ENCODE measurements around the gene TH.

The TH gene

DNA sequence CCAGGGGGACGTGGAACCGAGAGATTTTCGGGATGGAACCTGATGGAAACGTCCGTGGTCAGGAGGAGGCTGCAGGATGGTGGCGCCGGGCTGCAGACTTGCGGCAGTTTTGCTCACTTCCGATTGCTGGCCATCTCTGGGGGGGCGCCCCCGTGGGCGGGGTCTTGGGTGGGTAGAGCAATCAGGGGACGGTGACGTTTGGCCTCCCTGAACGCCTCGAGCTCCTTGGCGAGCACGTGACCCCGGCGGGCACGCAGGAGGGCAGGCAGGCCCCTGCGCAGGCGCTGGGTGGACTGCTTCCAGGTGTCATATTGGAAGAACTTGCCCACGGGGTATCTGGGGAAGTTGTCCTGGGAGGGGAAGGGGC is 38.8 kb downstream of the TH start:
- peaks cover 96% of the 10 kb centered on the region for H3K27me3 ChIP-seq (replicated peaks; ENCODE audit: insufficient read depth, low read length)

GRCh38 chr11:2132246-2132645 is 39.4 kb downstream of the TH start:
- Histone ChIP-seq H2AFZ (ENCODE audit: low read length) (no peak overlapping the region), H3F3A (ENCODE audit: insufficient read depth, low read length) (no peaks in the 10 kb centered on the region), H3K4me2 (ENCODE audit: low read depth, low read length) (no peak overlapping the region), H3K4me3 (ENCODE audit: low read length) (no peak overlapping the region), H4K20me1 (ENCODE audit: insufficient read depth, low read length) (no peaks in the 10 kb centered on the region), H3K79me2 (ENCODE audit: low read length) (no peaks in the 10 kb centered on the region), H3K4me1 (ENCODE audit: low read length) (no peaks in the 10 kb centered on the region), H3K9me3 (replicated peaks; ENCODE audit: insufficient read depth, low read length) (no peaks in the 10 kb centered on the region), H3K36me3 (replicated peaks; ENCODE audit: insufficient read depth, low read length) (no peaks in the 10 kb centered on the region), H3K9ac (ENCODE audit: low read length) (no peak overlapping the region), H3K9me2 (replicated peaks; ENCODE audit: insufficient read depth, low read length) (no peaks in the 10 kb centered on the region), H3K27ac (ENCODE audit: low read length) (no peak overlapping the region), H3K27me3 (replicated peaks; ENCODE audit: insufficient read depth, low read length) (peaks cover 89% of the 10 kb centered on the region)
- TF ChIP-seq EZH2 (optimal IDR thresholded peaks at IDR 0.05; ENCODE audit: low read depth, low read length) (no peak), EZH2phosphoT487 (IDR thresholded peaks at IDR 0.05; ENCODE audit: low read length) (no peak), CTCF (IDR thresholded peaks at IDR 0.05; ENCODE audit: low read length) (no peak)
- no peak for DNase-seq

More for the DNA sequence above, 38.8 kb downstream of the TH start:
- H3K4me2 ChIP-seq (ENCODE audit: low read depth, low read length): no peak overlapping the region
- no peaks in the 10 kb centered on the region for H3K4me1 ChIP-seq (ENCODE audit: low read length)
- no peak overlapping the region for H3K27ac ChIP-seq (ENCODE audit: low read length)
- H3K9me3 ChIP-seq (replicated peaks; ENCODE audit: insufficient read depth, low read length): no peaks in the 10 kb centered on the region
- H3F3A ChIP-seq (ENCODE audit: insufficient read depth, low read length): no peaks in the 10 kb centered on the region
- no peak overlapping the region for H3K4me3 ChIP-seq (ENCODE audit: low read length)
- TF ChIP-seq EZH2 (optimal IDR thresholded peaks at IDR 0.05; ENCODE audit: low read depth, low read length) (no peak), CTCF (IDR thresholded peaks at IDR 0.05; ENCODE audit: low read length) (no peak), EZH2phosphoT487 (IDR thresholded peaks at IDR 0.05; ENCODE audit: low read length) (no peak)
- H3K9ac ChIP-seq (ENCODE audit: low read length): no peak overlapping the region
- no peaks in the 10 kb centered on the region for H3K79me2 ChIP-seq (ENCODE audit: low read length)
- no peak overlapping the region for H2AFZ ChIP-seq (ENCODE audit: low read length)
- H4K20me1 ChIP-seq (ENCODE audit: insufficient read depth, low read length): no peaks in the 10 kb centered on the region
- no peaks in the 10 kb centered on the region for H3K36me3 ChIP-seq (replicated peaks; ENCODE audit: insufficient read depth, low read length)
- no peaks in the 10 kb centered on the region for H3K9me2 ChIP-seq (replicated peaks; ENCODE audit: insufficient read depth, low read length)
- DNase-seq: no peak

DNA sequence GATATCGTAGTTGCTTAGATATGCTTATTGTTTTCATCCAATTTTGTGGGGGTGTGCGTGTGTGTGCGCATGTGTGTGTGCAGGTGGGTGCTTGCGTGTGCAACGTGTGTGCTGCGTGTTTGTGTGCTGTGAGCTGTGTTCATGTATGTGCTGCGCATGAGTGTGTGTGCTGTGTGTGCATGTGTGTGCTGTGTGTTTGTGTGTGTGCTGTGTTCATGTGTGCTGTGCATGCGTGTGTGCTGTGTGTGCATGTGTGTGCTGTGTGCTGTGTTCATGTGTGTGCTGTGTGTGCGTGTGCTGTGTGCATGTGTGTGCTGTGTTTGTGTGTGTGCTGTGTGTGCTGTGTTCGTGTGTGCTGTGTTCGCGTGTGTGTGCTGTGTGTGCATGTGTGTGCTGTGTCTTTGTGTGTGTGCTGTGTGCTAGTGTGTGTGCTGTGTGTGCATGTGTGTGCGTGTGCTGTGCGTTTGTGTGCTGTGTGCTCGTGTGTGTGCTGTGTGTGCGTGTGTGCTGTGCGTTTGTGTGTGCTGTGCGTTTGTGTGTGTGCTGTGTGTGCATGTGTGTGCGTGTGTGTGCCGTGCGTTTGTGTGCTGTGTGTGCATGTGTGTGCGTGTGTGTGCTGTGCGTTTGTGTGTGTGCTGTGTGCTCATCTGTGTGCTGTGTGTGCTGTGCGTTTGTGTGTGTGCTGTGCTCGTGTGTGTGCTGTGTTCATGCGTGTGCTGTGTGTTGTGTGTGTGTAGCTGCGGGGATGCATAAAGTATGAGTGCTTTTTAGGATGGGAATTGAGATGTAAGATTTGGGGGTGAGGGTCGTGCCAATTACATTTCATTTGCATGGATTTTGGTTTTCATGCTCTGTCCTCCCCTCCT is 40.0 kb downstream of the TH start:
- Histone ChIP-seq H3K4me2 (ENCODE audit: low read depth, low read length) (no peak overlapping the region), H3K4me3 (ENCODE audit: low read length) (no peak overlapping the region), H3K27me3 (replicated peaks; ENCODE audit: insufficient read depth, low read length) (peaks cover 83% of the 10 kb centered on the region), H3K9me3 (replicated peaks; ENCODE audit: insufficient read depth, low read length) (no peaks in the 10 kb centered on the region), H2AFZ (ENCODE audit: low read length) (no peak overlapping the region), H4K20me1 (ENCODE audit: insufficient read depth, low read length) (no peaks in the 10 kb centered on the region), H3K36me3 (replicated peaks; ENCODE audit: insufficient read depth, low read length) (no peaks in the 10 kb centered on the region), H3K9me2 (replicated peaks; ENCODE audit: insufficient read depth, low read length) (no peaks in the 10 kb centered on the region), H3K79me2 (ENCODE audit: low read length) (no peaks in the 10 kb centered on the region), H3K9ac (ENCODE audit: low read length) (no peak overlapping the region), H3F3A (ENCODE audit: insufficient read depth, low read length) (no peaks in the 10 kb centered on the region), H3K27ac (ENCODE audit: low read length) (no peak overlapping the region), H3K4me1 (ENCODE audit: low read length) (no peaks in the 10 kb centered on the region)
- DNase-seq: no peak
- TF ChIP-seq EZH2 (optimal IDR thresholded peaks at IDR 0.05; ENCODE audit: low read depth, low read length) (no peak), CTCF (IDR thresholded peaks at IDR 0.05; ENCODE audit: low read length) (no peak), EZH2phosphoT487 (IDR thresholded peaks at IDR 0.05; ENCODE audit: low read length) (no peak)

Data from MM.1S (cell line).